MM.1S (cell line): Measurements from ENCODE around the gene ADGRD1.

Experiments
- EZH2 ChIP-seq: fragments of 300-600 bp; sonication (generic); optimal IDR thresholded peaks from 2 replicates; pipeline ENCODE3; 2017; ENCODE audit warnings: low read depth, mild to moderate bottlenecking, antibody characterized with exemption, low read length, mixed read lengths
- EZH2phosphoT487 ChIP-seq: fragments of 300-600 bp; sonication (generic); IDR thresholded peaks from 2 replicates; pipeline ENCODE4 v1.6.1; 2018; ENCODE audit warnings: antibody characterized with exemption, low read length
- TF ChIP-seq, protein P1 (sequence below): fragments of 300-600 bp; sonication (generic); IDR thresholded peaks from 2 replicates; pipeline ENCODE4 v1.5.1; 2016; ENCODE audit warnings: antibody characterized with exemption, low read length, mixed read lengths

DNA sequence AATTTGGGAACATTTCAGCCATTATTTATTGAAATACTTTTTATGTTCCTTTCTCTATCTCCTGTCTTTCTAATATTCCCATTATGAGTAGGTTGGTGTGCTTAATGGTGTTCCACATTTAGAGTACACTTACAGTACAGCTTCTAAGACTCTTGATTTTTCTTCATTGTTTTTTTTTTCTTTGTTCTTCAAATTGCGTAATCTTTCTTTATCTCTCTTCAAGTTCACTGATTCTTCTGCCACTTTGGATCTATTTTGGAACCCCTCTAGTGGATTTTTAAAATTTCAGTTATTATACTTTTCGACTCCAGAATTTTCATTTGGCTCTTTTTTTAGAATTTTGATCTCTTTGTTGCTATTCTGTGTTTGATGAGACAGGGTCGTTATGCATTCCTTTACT, 157.7 kb downstream of the ADGRD1 start:
- TF ChIP-seq, protein P1, sequence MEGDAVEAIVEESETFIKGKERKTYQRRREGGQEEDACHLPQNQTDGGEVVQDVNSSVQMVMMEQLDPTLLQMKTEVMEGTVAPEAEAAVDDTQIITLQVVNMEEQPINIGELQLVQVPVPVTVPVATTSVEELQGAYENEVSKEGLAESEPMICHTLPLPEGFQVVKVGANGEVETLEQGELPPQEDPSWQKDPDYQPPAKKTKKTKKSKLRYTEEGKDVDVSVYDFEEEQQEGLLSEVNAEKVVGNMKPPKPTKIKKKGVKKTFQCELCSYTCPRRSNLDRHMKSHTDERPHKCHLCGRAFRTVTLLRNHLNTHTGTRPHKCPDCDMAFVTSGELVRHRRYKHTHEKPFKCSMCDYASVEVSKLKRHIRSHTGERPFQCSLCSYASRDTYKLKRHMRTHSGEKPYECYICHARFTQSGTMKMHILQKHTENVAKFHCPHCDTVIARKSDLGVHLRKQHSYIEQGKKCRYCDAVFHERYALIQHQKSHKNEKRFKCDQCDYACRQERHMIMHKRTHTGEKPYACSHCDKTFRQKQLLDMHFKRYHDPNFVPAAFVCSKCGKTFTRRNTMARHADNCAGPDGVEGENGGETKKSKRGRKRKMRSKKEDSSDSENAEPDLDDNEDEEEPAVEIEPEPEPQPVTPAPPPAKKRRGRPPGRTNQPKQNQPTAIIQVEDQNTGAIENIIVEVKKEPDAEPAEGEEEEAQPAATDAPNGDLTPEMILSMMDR: no peak
- no peak for TF ChIP-seq EZH2
- no peak for TF ChIP-seq EZH2phosphoT487
